Upper lobe of right lung (tissue), 1 donor: ENCODE results near the gene WIZ. TPM values are rescaled to one million over a fixed set of nuclear protein-coding genes. Genes with fewer than 3 reads are reported as not detected.
A peak's percentile ranks its signal among the peaks of the same experiment; 100 is the strongest.

ENCODE experiments used
- ATAC-seq: fragments of 200-7000 bp; cut with Tn5 transposase; one replicate; pipeline ENCODE4 v1.9.1; 2020; ENCODE audit warnings: mild to moderate bottlenecking, moderate library complexity
- DNase-seq: peaks from one replicate; pipeline ENCODE4 v3.0.0-alpha.2; 2020
- H3K27ac ChIP-seq: fragments of 200-600 bp; one replicate; pipeline ENCODE4 v1.8.0; 2022
- H3K27me3 ChIP-seq: fragments of 200-600 bp; one replicate; pipeline ENCODE4 v1.8.0; 2022; ENCODE audit warnings: mild to moderate bottlenecking
- H3K36me3 ChIP-seq: fragments of 200-600 bp; one replicate; pipeline ENCODE4 v1.8.0; 2022
- H3K4me1 ChIP-seq: fragments of 200-600 bp; one replicate; pipeline ENCODE4 v1.8.0; 2022
- H3K4me3 ChIP-seq: fragments of 200-600 bp; one replicate; pipeline ENCODE4 v1.8.0; 2022; ENCODE audit warnings: mild to moderate bottlenecking
- H3K9me3 ChIP-seq: fragments of 200-600 bp; one replicate; pipeline ENCODE4 v1.8.0; 2022
- intact Hi-C: fragments of 100-400 bp; cut with DNase I; formaldehyde crosslinking; loops from one replicate; pipeline ENCODE4 v1.11.0; 2022
- total RNA-seq: library from RNA; stranded (reverse); fragmentation: NEBNext Ultra II Directional; extraction: Animal tissue kit (Norgen Biotek cat#: 25700); gene quantifications from one replicate; pipeline ENCODE4 v1.2.1, GENCODE V29; 2021
- TF ChIP-seq, protein P1 (sequence below): fragments of 200-600 bp; IDR thresholded peaks from one replicate; pipeline ENCODE4 v1.8.0; 2022; ENCODE audit warnings: antibody characterized with exemption
- donor health status: DM: no; HTN: yes; CAD: no; lungs with severe emphysema.

Gene WIZ
- total RNA-seq, 1 donor from 2014 or later, result 30.9 TPM

- DNase-seq (no peak), ATAC-seq (peak; percentile 6)
- Histone ChIP-seq H3K36me3 (no peaks in the 10 kb centered on the region), H3K9me3 (no peaks in the 10 kb centered on the region), H3K27me3 (peaks cover 17% of the 10 kb centered on the region), H3K4me3 (peak overlapping the region; percentile 38), H3K4me1 (peaks cover 13% of the 10 kb centered on the region), H3K27ac (no peak overlapping the region)
- intact Hi-C loops, result no loop called here
- TF ChIP-seq, protein P1, sequence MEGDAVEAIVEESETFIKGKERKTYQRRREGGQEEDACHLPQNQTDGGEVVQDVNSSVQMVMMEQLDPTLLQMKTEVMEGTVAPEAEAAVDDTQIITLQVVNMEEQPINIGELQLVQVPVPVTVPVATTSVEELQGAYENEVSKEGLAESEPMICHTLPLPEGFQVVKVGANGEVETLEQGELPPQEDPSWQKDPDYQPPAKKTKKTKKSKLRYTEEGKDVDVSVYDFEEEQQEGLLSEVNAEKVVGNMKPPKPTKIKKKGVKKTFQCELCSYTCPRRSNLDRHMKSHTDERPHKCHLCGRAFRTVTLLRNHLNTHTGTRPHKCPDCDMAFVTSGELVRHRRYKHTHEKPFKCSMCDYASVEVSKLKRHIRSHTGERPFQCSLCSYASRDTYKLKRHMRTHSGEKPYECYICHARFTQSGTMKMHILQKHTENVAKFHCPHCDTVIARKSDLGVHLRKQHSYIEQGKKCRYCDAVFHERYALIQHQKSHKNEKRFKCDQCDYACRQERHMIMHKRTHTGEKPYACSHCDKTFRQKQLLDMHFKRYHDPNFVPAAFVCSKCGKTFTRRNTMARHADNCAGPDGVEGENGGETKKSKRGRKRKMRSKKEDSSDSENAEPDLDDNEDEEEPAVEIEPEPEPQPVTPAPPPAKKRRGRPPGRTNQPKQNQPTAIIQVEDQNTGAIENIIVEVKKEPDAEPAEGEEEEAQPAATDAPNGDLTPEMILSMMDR, result peak; percentile 33
Observed at GRCh38 chr19:15453091-15453578, 3.4 kb upstream of the WIZ start.

- peak overlapping the region; percentile 38 for H3K4me3 ChIP-seq
- intact Hi-C loops, result no loop called here
- H3K4me1 ChIP-seq, result peaks cover 13% of the 10 kb centered on the region
- ATAC-seq (peak; percentile 69), DNase-seq (peak; percentile 91)
- H3K9me3 ChIP-seq, result no peaks in the 10 kb centered on the region
- TF ChIP-seq, protein P1, result no peak
- H3K27me3 ChIP-seq, result peaks cover 17% of the 10 kb centered on the region
- no peak overlapping the region for H3K27ac ChIP-seq
- H3K36me3 ChIP-seq, result no peaks in the 10 kb centered on the region
Observed at GRCh38 chr19:15452111-15453047, 2.6 kb upstream of the WIZ start.

- intact Hi-C loops, result no loop called here
- TF ChIP-seq, protein P1, result no peak
- H3K4me1 ChIP-seq, result peaks cover 13% of the 10 kb centered on the region
- peaks cover 7% of the 10 kb centered on the region for H3K27me3 ChIP-seq
- ATAC-seq (no peak), DNase-seq (no peak)
- H3K4me3 ChIP-seq, result no peak overlapping the region
- H3K9me3 ChIP-seq, result no peaks in the 10 kb centered on the region
- peak overlapping the region; percentile 65 for H3K27ac ChIP-seq
- H3K36me3 ChIP-seq, result no peaks in the 10 kb centered on the region
Observed at GRCh38 chr19:15450528-15450890, 753 bp upstream of the WIZ start.

DNA sequence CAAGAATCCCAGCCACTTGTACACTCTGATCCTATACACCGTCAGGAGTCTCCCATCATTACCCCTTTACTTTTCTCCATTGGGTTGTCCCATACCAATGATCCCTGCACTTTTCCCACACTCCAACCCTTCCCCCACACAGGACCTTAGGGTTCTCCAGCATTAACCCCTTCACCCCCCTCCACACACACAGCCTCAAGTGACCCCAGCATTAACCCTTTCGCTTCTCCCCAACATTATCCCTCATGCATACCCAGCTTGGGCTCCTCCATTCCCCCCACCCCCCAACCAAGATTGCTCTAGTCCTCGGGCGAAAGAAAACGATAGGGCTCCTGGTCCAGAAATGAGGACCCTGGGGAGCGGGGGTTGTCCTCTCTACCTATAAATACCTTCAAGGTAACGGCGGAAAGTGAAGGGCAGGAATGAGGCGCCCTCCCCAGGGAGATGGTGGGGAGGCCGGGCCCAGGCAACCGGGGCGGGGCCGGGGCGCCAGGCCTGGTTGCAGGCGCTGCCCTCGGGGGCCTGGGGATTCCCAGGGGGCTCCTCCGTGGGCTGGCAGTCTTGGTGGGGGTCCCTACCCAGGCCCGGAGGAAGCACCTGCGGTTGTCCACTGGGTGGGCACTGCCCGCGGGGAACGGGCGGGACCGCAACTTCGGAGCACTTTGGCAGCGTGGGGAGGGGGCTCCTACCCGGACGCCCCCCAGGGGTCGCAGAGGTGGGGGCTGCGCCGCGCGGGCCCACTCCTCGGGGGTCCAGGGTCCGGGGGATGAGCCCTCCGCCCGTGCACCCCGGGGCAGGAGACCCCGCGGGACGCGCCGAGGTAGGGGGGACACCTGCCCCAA is 757 bp downstream of the WIZ start:
- no peak for DNase-seq
- Histone ChIP-seq H3K27me3 (peaks cover 4% of the 10 kb centered on the region), H3K9me3 (no peaks in the 10 kb centered on the region), H3K4me1 (peaks cover 13% of the 10 kb centered on the region), H3K36me3 (no peaks in the 10 kb centered on the region), H3K4me3 (peak overlapping the region; percentile 75), H3K27ac (peak overlapping the region; percentile 63)
- TF ChIP-seq, protein P1, result no peak
- intact Hi-C loops, result no loop called here
- no peak for ATAC-seq

GRCh38 chr19:15448044-15448777 is 1.5 kb downstream of the WIZ start:
- ATAC-seq (no peak), DNase-seq (no peak)
- Histone ChIP-seq H3K9me3 (no peaks in the 10 kb centered on the region), H3K27me3 (no peaks in the 10 kb centered on the region), H3K4me3 (no peak overlapping the region), H3K4me1 (peaks cover 13% of the 10 kb centered on the region), H3K27ac (no peak overlapping the region), H3K36me3 (no peaks in the 10 kb centered on the region)
- TF ChIP-seq, protein P1, result no peak
- intact Hi-C loops, result no loop called here
